H1 (cell line): Measurements from ENCODE around the gene EXO1. TPM values are rescaled to one million over a fixed set of nuclear protein-coding genes. Genes with fewer than 3 reads are reported as not detected.

Experiments used
- SP1 ChIP-seq: IDR thresholded peaks from 2 replicates; pipeline ENCODE4 v1.6.1; 2011; ENCODE audit warnings: low read depth, low read length
- SP4 ChIP-seq: IDR thresholded peaks from 2 replicates; pipeline ENCODE4 v1.6.1; 2012; ENCODE audit warnings: low read length, inconsistent platforms
- TEAD4 ChIP-seq: IDR thresholded peaks from 2 replicates; pipeline ENCODE4 v1.6.1; 2012; ENCODE audit warnings: low read depth, low read length, inconsistent platforms, mixed read lengths
- YY1 ChIP-seq: IDR thresholded peaks from 2 replicates; pipeline ENCODE4 v1.6.1; 2011; ENCODE audit warnings: low read depth, mild to moderate bottlenecking, low read length
- polyA plus RNA-seq, 7 experiments: library from polyadenylated mRNA; depleted of rRNA in 3 of 7; stranded (reverse) in 5 of 7; unstranded in 2 of 7; fragments of >200 nt in 5 of 7; fragments of 200-250 nt in 2 of 7; gene quantifications; 1 replicate in 5 of 7; 2 replicates in 1 of 7; 4 replicates in 1 of 7; pipeline versions ENCODE4 v1.2.1 to v1.2.3, GENCODE V29; 2011 to 2013; ENCODE audit warnings: missing spikeins in 2 of 7, mixed read lengths in 2 of 7
- total RNA-seq: library from RNA; stranded (reverse); fragmentation: NEBNext Ultra II Directional; extraction: Animal tissue kit (Norgen Biotek cat#: 25700); gene quantifications from 2 replicates; pipeline ENCODE4 v1.2.1, GENCODE V29; 2021

The EXO1 gene
- total and polyA plus RNA-seq, 2 of the 8 experiments (the other 6 are each of a cell fraction or from before 2014, with no cell fraction given), result 9.2 to 43.0 TPM

DNA sequence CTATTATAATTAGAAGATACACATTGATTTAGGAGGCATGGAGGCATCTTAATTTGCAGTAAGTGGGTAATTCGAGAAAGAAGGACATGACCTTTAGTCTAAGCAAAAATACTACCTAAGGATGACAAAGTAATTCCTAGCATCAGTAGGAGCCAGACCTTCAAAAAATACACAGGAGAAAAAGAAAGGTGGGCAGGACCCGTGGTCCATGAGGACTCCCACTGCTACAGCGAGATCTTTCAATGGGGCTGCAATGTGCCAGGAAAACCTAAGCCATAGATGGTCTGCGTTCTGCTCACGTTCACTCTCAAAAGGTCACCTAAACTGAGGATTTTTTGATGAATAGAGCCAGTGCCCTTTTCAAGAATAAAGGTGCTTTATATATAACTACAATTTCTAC is 10.6 kb upstream of the EXO1 start (continued):
- TF ChIP-seq TEAD4 (no peak), SP1 (no peak), YY1 (no peak), SP4 (no peak)
- TF ChIP-seq, all 59 proteins: peak for 0
